Spinal cord (tissue), 10 donors: ENCODE measurements around the gene GTF2H4. TPM values are rescaled to one million over a fixed set of nuclear protein-coding genes. Genes with fewer than 3 reads are reported as not detected.
A peak's percentile ranks its signal among the peaks of the same experiment; 100 is the strongest.

Experiments used
- DNase-seq, 6 donors: peaks; one replicate each; pipeline versions ENCODE4 v3.0.0 to v3.0.0-alpha.2; 2013 to 2015; ENCODE audit warnings: low spot score in 6 of 6, low read depth in 4 of 6
- H3K27ac ChIP-seq: one replicate; pipeline ENCODE4 v1.5.1; 2013; ENCODE audit warnings: low read depth, low read length, control low read depth
- H3K27me3 ChIP-seq: one replicate; pipeline ENCODE4 v1.6.1; 2013; ENCODE audit warnings: low read length; ENCODE audit not compliant: control insufficient read depth, insufficient read depth
- H3K36me3 ChIP-seq: one replicate; pipeline ENCODE4 v1.6.1; 2013; ENCODE audit warnings: low read length; ENCODE audit not compliant: control insufficient read depth, insufficient read depth
- H3K4me1 ChIP-seq: one replicate; pipeline ENCODE4 v1.6.1; 2013; ENCODE audit warnings: low read length; ENCODE audit not compliant: control insufficient read depth, insufficient read depth
- H3K4me3 ChIP-seq: one replicate; pipeline ENCODE4 v1.5.1; 2013; ENCODE audit warnings: low read depth, low read length, control low read depth
- H3K9me3 ChIP-seq: one replicate; pipeline ENCODE4 v1.6.1; 2013; ENCODE audit warnings: low read length; ENCODE audit not compliant: control insufficient read depth, insufficient read depth
- WGBS: methylation state at CpG from one replicate; pipeline ENCODE4 v1.1.5; 2013; ENCODE audit warnings: missing lambda C conversion rate; ENCODE audit not compliant: insufficient coverage; 5-methylcytosine and 5-hydroxymethylcytosine counted together
- polyA plus RNA-seq, 2 donors: library from polyadenylated mRNA; unstranded; fragments of 120-200 nt; gene quantifications; one replicate each; pipeline ENCODE4 v1.2.1, GENCODE V29; 2013; ENCODE audit not compliant: insufficient read length in 2 of 2
- small RNA-seq: library from RNA; depleted of rRNA; stranded (forward); fragments of <200 nt; gene quantifications from one replicate; pipeline ENCODE3, GENCODE V24; 2014; ENCODE audit warnings: low replicate concordance
- total RNA-seq, 2 donors: library from RNA; depleted of rRNA in 1 of 2; stranded (reverse); fragments of 120-200 nt in 1 of 2; fragments of >200 nt in 1 of 2; gene quantifications; one replicate each; pipeline versions ENCODE4 v1.2.3 to v1.2.4, GENCODE V29; 2013 to 2014
- donor health status: healthy.

Gene GTF2H4
- total and polyA plus RNA-seq, 4 donors: 20.6 to 48.4 (median 35.1) TPM

DNA sequence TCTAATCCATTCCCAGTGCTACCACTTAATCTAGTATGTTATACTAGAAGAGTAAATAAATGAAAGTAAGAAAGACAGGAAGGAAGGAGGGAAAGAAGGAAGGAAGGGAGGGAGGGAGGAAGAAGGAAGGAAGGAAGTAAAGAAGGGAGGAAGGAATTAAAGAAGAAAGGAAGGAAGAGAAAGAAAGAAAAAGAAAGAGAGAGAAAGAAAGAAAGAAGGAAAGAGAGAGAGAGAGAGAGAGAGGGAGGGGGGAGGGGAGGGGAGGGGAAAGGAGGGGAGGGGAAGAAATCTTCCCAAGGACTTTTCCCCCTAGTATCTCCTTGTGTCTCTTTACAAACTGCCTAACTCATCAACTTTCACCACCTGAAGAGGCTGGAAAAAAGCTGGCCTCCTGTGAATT is 54.7 kb downstream of the GTF2H4 start:
- Histone ChIP-seq H3K27me3 (no peaks in the 10 kb centered on the region), H3K27ac (no peak overlapping the region), H3K9me3 (no peaks in the 10 kb centered on the region), H3K36me3 (no peaks in the 10 kb centered on the region), H3K4me1 (peaks cover 3% of the 10 kb centered on the region), H3K4me3 (no peak overlapping the region)
- DNase-seq: no peak

- H3K9me3 ChIP-seq: no peaks in the 10 kb centered on the region
- WGBS: 69% methylated on average over 2 of the region's 6 CpGs
- peaks cover 3% of the 10 kb centered on the region for H3K4me1 ChIP-seq
- H3K36me3 ChIP-seq: no peaks in the 10 kb centered on the region
- H3K4me3 ChIP-seq: no peak overlapping the region
- no peak overlapping the region for H3K27ac ChIP-seq
- H3K27me3 ChIP-seq: no peaks in the 10 kb centered on the region
- peak in 1 of 6 donors; percentile 51 for DNase-seq
These were observed 55.6 kb downstream of the GTF2H4 start for GRCh38 chr6:30963641-30964040.

Small RNA genes lying within 50 kb of the gene (small RNA-seq; reads per million reads assigned to genes)
- gene RF00019: not detected

Other genes starting within 250 kb of the GTF2H4 start
- 10 to 100 TPM; 17.9 to 29.7 TPM for gene DHX16, start 235.2 kb upstream of the GTF2H4 start, total RNA-seq
- gene DHX16, start 235.2 kb upstream of the GTF2H4 start, polyA plus RNA-seq: 10 to 100 TPM; 30.9 to 35.2 TPM
- 10 to 100 TPM; 14.5 to 28.9 TPM for gene PPP1R18, start 221.6 kb upstream of the GTF2H4 start, total RNA-seq
- 10 to 100 TPM; 46.7 to 49.3 TPM for gene PPP1R18, start 221.6 kb upstream of the GTF2H4 start, polyA plus RNA-seq
- gene NRM, start 217.2 kb upstream of the GTF2H4 start, total RNA-seq: 1 to 10 TPM; 1.9 to 7.3 TPM
- gene NRM, start 217.2 kb upstream of the GTF2H4 start, polyA plus RNA-seq: 10 to 100 TPM; 19.8 to 23.6 TPM
- 10 to 100 TPM; 13.8 to 16.8 TPM for gene MDC1, start 190.9 kb upstream of the GTF2H4 start, total RNA-seq
- gene MDC1, start 190.9 kb upstream of the GTF2H4 start, polyA plus RNA-seq: 10 to 100 TPM; 35.1 to 40.3 TPM
- 100 to 1,000 TPM; 483 to 700 TPM for gene TUBB, start 187.9 kb upstream of the GTF2H4 start, total RNA-seq
- 1,000 to 10,000 TPM; 1,177 to 1,220 TPM for gene TUBB, start 187.9 kb upstream of the GTF2H4 start, polyA plus RNA-seq
- gene FLOT1, start 165.5 kb upstream of the GTF2H4 start, total RNA-seq: 100 to 1,000 TPM in 1 of 2 donors, 10 to 100 TPM in 1; 69.4 to 106 TPM
- gene FLOT1, start 165.5 kb upstream of the GTF2H4 start, polyA plus RNA-seq: 100 to 1,000 TPM; 208 to 215 TPM
- 10 to 100 TPM in 1 of 2 donors, 1 to 10 TPM in 1; 6.8 to 23.9 TPM for gene IER3, start 163.7 kb upstream of the GTF2H4 start, total RNA-seq
- 10 to 100 TPM in 1 of 2 donors, 1 to 10 TPM in 1; 9.0 to 11.1 TPM for gene IER3, start 163.7 kb upstream of the GTF2H4 start, polyA plus RNA-seq
- 100 to 1,000 TPM; 143 to 146 TPM for gene DDR1, start 23.7 kb upstream of the GTF2H4 start, total RNA-seq
- 100 to 1,000 TPM; 426 to 452 TPM for gene DDR1, start 23.7 kb upstream of the GTF2H4 start, polyA plus RNA-seq
- gene VARS2, start 6.0 kb downstream of the GTF2H4 start, total RNA-seq: 10 to 100 TPM; 20.3 to 48.5 TPM
- gene VARS2, start 6.0 kb downstream of the GTF2H4 start, polyA plus RNA-seq: 100 to 1,000 TPM in 1 of 2 donors, 10 to 100 TPM in 1; 93.0 to 117 TPM
- gene SFTA2, start 24.0 kb downstream of the GTF2H4 start, total RNA-seq: not detected
- gene SFTA2, start 24.0 kb downstream of the GTF2H4 start, polyA plus RNA-seq: under 1 TPM in 1 of 2 donors, not detected in 1; 0.53 TPM
- gene MUCL3, start 32.8 kb downstream of the GTF2H4 start, total RNA-seq: not detected
- under 1 TPM in 1 of 2 donors, not detected in 1; 0.06 TPM for gene MUCL3, start 32.8 kb downstream of the GTF2H4 start, polyA plus RNA-seq
- not detected for gene MUC21, start 75.5 kb downstream of the GTF2H4 start, total RNA-seq
- under 1 TPM in 1 of 2 donors, not detected in 1; 0.08 TPM for gene MUC21, start 75.5 kb downstream of the GTF2H4 start, polyA plus RNA-seq
- gene MUC22, start 102.3 kb downstream of the GTF2H4 start, total RNA-seq: not detected
- gene MUC22, start 102.3 kb downstream of the GTF2H4 start, polyA plus RNA-seq: not detected
- gene C6orf15, start 204.4 kb downstream of the GTF2H4 start, total RNA-seq: not detected
- gene C6orf15, start 204.4 kb downstream of the GTF2H4 start, polyA plus RNA-seq: not detected
- under 1 TPM in 1 of 2 donors, not detected in 1; 0.99 TPM for gene PSORS1C1, start 206.6 kb downstream of the GTF2H4 start, total RNA-seq
- gene PSORS1C1, start 206.6 kb downstream of the GTF2H4 start, polyA plus RNA-seq: under 1 TPM; 0.38 to 0.40 TPM
- not detected for gene CDSN, start 212.2 kb downstream of the GTF2H4 start, total RNA-seq
- gene CDSN, start 212.2 kb downstream of the GTF2H4 start, polyA plus RNA-seq: under 1 TPM in 1 of 2 donors, not detected in 1; 0.09 TPM
- not detected for gene PSORS1C2, start 230.9 kb downstream of the GTF2H4 start, total RNA-seq
- not detected for gene PSORS1C2, start 230.9 kb downstream of the GTF2H4 start, polyA plus RNA-seq
- gene CCHCR1, start 249.6 kb downstream of the GTF2H4 start, total RNA-seq: 10 to 100 TPM; 16.4 to 26.2 TPM
- 10 to 100 TPM; 21.1 to 29.9 TPM for gene CCHCR1, start 249.6 kb downstream of the GTF2H4 start, polyA plus RNA-seq